Endothelial cell of umbilical vein (primary cell): ENCODE data around the gene MDFIC. TPM values are rescaled to one million over a fixed set of nuclear protein-coding genes. Genes with fewer than 3 reads are reported as not detected.

ENCODE experiments used
- BruUV-seq: library from RNA; stranded (reverse); fragments of 400-500 nt; replicated peaks from 2 replicates; lab custom pipeline; 2021; lab: Mats Ljungman, UMichigan
- CTCF ChIA-PET: fragments of 300-600, 350-600 bp; sonication (Branson Sonifier 250); formaldehyde crosslinking; loops from one replicate; lab custom pipeline; 2021; ENCODE audit warnings: antibody characterized with exemption, inconsistent platforms; lab: Charles Lee
- POLR2A ChIA-PET: fragments of 300-600, 350-600 bp; sonication (Branson Sonifier 250); formaldehyde crosslinking; loops from one replicate; lab custom pipeline; 2021; ENCODE audit warnings: antibody characterized with exemption, inconsistent platforms; lab: Charles Lee
- DNase-seq: peaks from one replicate; pipeline ENCODE4 v3.0.0-alpha.2; 2011; ENCODE audit warnings: low read depth, low spot score
- FAIRE-seq: peaks from 2 replicates; lab custom pipeline; 2011; peaks lifted over from hg19 to GRCh38; lab: Jason Lieb, UNC
- H2AFZ ChIP-seq: 2 replicates; pipeline ENCODE4 v1.6.0; 2012; ENCODE audit warnings: low read depth, low read length, control low read depth, inconsistent platforms
- H3K27ac ChIP-seq: 2 replicates; pipeline ENCODE4 v1.5.1; 2011; ENCODE audit warnings: low read depth, mild to moderate bottlenecking, control low read depth, low read length, moderate library complexity; ENCODE audit not compliant: insufficient read depth
- H3K27me3 ChIP-seq, 2 experiments: 2 replicates each; pipeline versions ENCODE4 v1.6.0 to v1.6.1; 2011; ENCODE audit warnings: low read length in 2 of 2, mixed read lengths in 1 of 2; ENCODE audit not compliant: control insufficient read depth in 2 of 2, insufficient read depth in 2 of 2
- H3K36me3 ChIP-seq, 2 experiments: 2 replicates in 1 of 2; 3 replicates in 1 of 2; pipeline ENCODE4 v1.5.1; 2011; ENCODE audit warnings: low read length in 2 of 2, mild to moderate bottlenecking in 1 of 2, moderate library complexity in 1 of 2; ENCODE audit not compliant: control insufficient read depth in 2 of 2, insufficient read depth in 2 of 2; ENCODE audit errors: extremely low read depth in 1 of 2
- H3K4me1 ChIP-seq: 3 replicates; pipeline ENCODE4 v1.5.1; 2011; ENCODE audit warnings: mild to moderate bottlenecking, low read length; ENCODE audit not compliant: control insufficient read depth, insufficient read depth; ENCODE audit errors: extremely low read depth
- H3K4me2 ChIP-seq: 2 replicates; pipeline ENCODE4 v1.6.1; 2011; ENCODE audit warnings: low read length, control low read depth, mixed read lengths; ENCODE audit not compliant: insufficient read depth
- H3K4me3 ChIP-seq, 3 experiments: fragments of 200-600 bp in 1 of 3; sonication (generic), shearing (Covaris generic) in 1 of 3; replicated peaks in 1 of 3; 2 replicates each; pipeline ENCODE4 v1.5.1; 2011 to 2016; ENCODE audit warnings: control low read depth in 3 of 3, low read length in 3 of 3, mild to moderate bottlenecking in 2 of 3, inconsistent platforms in 1 of 3, low read depth in 1 of 3, moderate library complexity in 1 of 3; ENCODE audit not compliant: insufficient read depth in 1 of 3
- H3K79me2 ChIP-seq: 2 replicates; pipeline ENCODE4 v1.6.0; 2012; ENCODE audit warnings: low read length, inconsistent platforms; ENCODE audit not compliant: control insufficient read depth, insufficient read depth
- H3K9ac ChIP-seq: replicated peaks from 2 replicates; pipeline ENCODE3; 2011; ENCODE audit warnings: low read length, control low read depth; ENCODE audit not compliant: insufficient read depth; ENCODE audit errors: extremely low read depth
- H3K9me1 ChIP-seq: replicated peaks from 3 replicates; pipeline ENCODE4 v1.6.0; 2011; ENCODE audit warnings: mild to moderate bottlenecking, low read length; ENCODE audit not compliant: control insufficient read depth, insufficient read depth; ENCODE audit errors: extremely low read depth
- H3K9me3 ChIP-seq: replicated peaks from 2 replicates; pipeline ENCODE4 v1.5.1; 2012; ENCODE audit warnings: low read length, inconsistent platforms; ENCODE audit not compliant: control insufficient read depth, insufficient read depth
- H4K20me1 ChIP-seq: replicated peaks from 2 replicates; pipeline ENCODE3; 2011; ENCODE audit warnings: mild to moderate bottlenecking, low read length; ENCODE audit not compliant: control insufficient read depth, insufficient read depth; ENCODE audit errors: extremely low read depth
- CTCF ChIP-seq, 2 donors: IDR thresholded peaks; 1 replicate in 1 of 2; 2 replicates in 1 of 2; pipeline ENCODE4 v1.5.1; 2011; ENCODE audit warnings: low read length in 2 of 2, mild to moderate bottlenecking in 2 of 2, moderate library complexity in 2 of 2, control low read depth in 1 of 2, inconsistent platforms in 1 of 2, low read depth in 1 of 2; ENCODE audit not compliant: insufficient read depth in 1 of 2; ENCODE audit errors: extremely low read depth in 1 of 2
- EZH2 ChIP-seq: IDR thresholded peaks from 2 replicates; pipeline ENCODE4 v1.6.1; 2012; ENCODE audit warnings: borderline replicate concordance, low read depth, mild to moderate bottlenecking, moderate library complexity, low read length, inconsistent platforms; ENCODE audit not compliant: severe bottlenecking
- FOS ChIP-seq: IDR thresholded peaks from 2 replicates; pipeline ENCODE4 v1.6.1; 2011; ENCODE audit warnings: mild to moderate bottlenecking, low read length, moderate library complexity, borderline replicate concordance; ENCODE audit not compliant: insufficient read depth
- GATA2 ChIP-seq: IDR thresholded peaks from 2 replicates; pipeline ENCODE4 v1.7.0; 2011; ENCODE audit warnings: low read depth, mild to moderate bottlenecking, moderate library complexity, mixed read lengths, low read length; ENCODE audit not compliant: insufficient read length, insufficient read depth
- JUN ChIP-seq: IDR thresholded peaks from 2 replicates; pipeline ENCODE4 v1.6.1; 2011; ENCODE audit warnings: borderline replicate concordance, low read depth; ENCODE audit not compliant: insufficient read length, insufficient read depth
- MYC ChIP-seq: IDR thresholded peaks from one replicate; pipeline ENCODE4 v1.6.1; 2011; ENCODE audit warnings: mild to moderate bottlenecking, low read depth, low read length
- POLR2A ChIP-seq: IDR thresholded peaks from 2 replicates; pipeline ENCODE4 v1.6.1; 2012; ENCODE audit warnings: low read depth, mild to moderate bottlenecking, control low read depth, low read length
- POLR2AphosphoS5 ChIP-seq: IDR thresholded peaks from 2 replicates; pipeline ENCODE4 v1.6.1; 2012; ENCODE audit warnings: low read depth, mild to moderate bottlenecking, control low read depth, low read length, moderate library complexity; ENCODE audit not compliant: insufficient read depth
- dilution Hi-C: fragments of 300-500 bp; cut with MboI; formaldehyde crosslinking; loops from one replicate; pipeline ENCODE4 v1.15.0; 2019; ENCODE audit warnings: low sequenced_read_pairs; ENCODE audit not compliant: extremely low pct_ligation_motif_present
- intact Hi-C: fragments of 100-400 bp; cut with micrococcal nuclease; formaldehyde crosslinking; loops from one replicate; pipeline ENCODE4 v1.10.0; 2022
- polyA plus RNA-seq, 4 experiments: library from polyadenylated mRNA; depleted of rRNA in 3 of 4; stranded (reverse) in 3 of 4; unstranded in 1 of 4; fragments of >200 nt; gene quantifications; 2 replicates each; pipeline versions ENCODE4 v1.2.1 to v1.2.3, GENCODE V29; 2011 to 2012; ENCODE audit warnings: missing spikeins in 1 of 4
- total RNA-seq: library from RNA; stranded (reverse); gene quantifications from 2 replicates; pipeline ENCODE4 v1.2.3, GENCODE V29; 2021
- TF ChIP-seq, protein P1 (sequence below): IDR thresholded peaks from 2 replicates; pipeline ENCODE4 v1.6.1; 2011; ENCODE audit not compliant: insufficient read depth, insufficient read length

Gene MDFIC
- total and polyA plus RNA-seq, 2 donors (not counting 3 experiments of a cell fraction or from before 2014, with no cell fraction given), result 6.5 to 14.2 TPM

DNA sequence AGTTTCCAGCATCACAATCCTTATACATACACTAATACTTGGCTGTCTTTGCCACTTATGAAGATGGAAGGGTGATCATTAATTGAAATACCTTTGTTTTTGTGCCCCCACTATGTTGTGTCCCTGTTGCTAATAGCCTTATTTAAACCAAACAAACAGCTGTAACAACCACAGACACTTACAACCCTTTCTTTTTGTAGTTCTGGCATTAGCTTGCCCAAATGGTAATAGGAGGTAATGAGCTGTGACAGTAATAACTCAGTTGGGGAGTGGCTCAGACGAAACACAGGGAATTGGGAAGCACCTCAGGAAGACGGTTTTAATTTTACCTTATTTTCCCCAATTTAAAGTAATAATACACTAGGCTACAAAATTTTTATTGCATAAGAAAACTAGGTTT lies 83.4 kb downstream of the MDFIC start:
- H3K9me3 ChIP-seq, result no peaks in the 10 kb centered on the region
- H3K36me3 ChIP-seq, result no peaks in the 10 kb centered on the region
- no peaks in the 10 kb centered on the region for H3K79me2 ChIP-seq
- intact Hi-C loops (no loop called here), dilution Hi-C loops (no loop called here)
- CTCF ChIA-PET, result no interaction called here
- no peak overlapping the region for H3K4me2 ChIP-seq
- no peak for TF ChIP-seq JUN
- TF ChIP-seq, protein P1, sequence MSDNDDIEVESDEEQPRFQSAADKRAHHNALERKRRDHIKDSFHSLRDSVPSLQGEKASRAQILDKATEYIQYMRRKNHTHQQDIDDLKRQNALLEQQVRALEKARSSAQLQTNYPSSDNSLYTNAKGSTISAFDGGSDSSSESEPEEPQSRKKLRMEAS, result no peak
- TF ChIP-seq CTCF (IDR thresholded peaks at IDR 0.05; ENCODE audit: extremely low read depth in 1 of 2, insufficient read depth in 1 of 2, low read depth in 1 of 2, low read length in 2 of 2), result no peak
- TF ChIP-seq MYC, result no peak
- no peak for TF ChIP-seq GATA2
- POLR2A ChIA-PET, result no interaction called here
- no peak overlapping the region for H2AFZ ChIP-seq
- H3K27me3 ChIP-seq, result no peaks in the 10 kb centered on the region
- DNase-seq (no peak), FAIRE-seq (no peak)
- H3K4me1 ChIP-seq, result peaks cover 5% of the 10 kb centered on the region
- no peak overlapping the region for H3K4me3 ChIP-seq
- H3K9ac ChIP-seq, result no peak overlapping the region
- BruUV-seq, result no TSS peak
- H3K27ac ChIP-seq, result no peak overlapping the region
- no peaks in the 10 kb centered on the region for H3K9me1 ChIP-seq
- H4K20me1 ChIP-seq, result no peaks in the 10 kb centered on the region

DNA sequence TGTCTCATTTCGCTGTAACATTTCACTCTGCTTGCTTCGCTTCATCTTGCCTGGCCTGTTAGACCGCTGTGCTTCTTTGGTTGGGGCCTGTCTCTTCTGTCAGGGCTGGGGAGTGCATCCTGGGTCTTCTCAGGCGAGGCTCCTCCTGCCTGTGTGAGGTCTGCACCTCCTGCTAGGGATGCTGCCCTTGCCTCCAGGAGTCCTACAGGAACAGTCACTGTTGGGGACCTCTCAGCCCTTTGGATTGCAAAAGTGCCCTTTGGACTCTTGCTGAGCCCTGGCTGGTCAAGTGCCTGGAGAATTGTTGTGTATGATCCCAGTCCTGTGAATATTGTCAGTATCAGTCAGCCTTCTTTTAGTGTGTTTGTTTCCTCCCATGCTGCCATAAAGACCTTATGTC lies 84.1 kb downstream of the MDFIC start:
- POLR2A ChIA-PET, result no interaction called here
- Histone ChIP-seq H3K79me2 (no peaks in the 10 kb centered on the region), H3K4me3 (no peak overlapping the region), H3K27ac (no peak overlapping the region), H4K20me1 (no peaks in the 10 kb centered on the region), H3K4me2 (no peak overlapping the region), H2AFZ (no peak overlapping the region), H3K4me1 (peaks cover 5% of the 10 kb centered on the region), H3K9me3 (no peaks in the 10 kb centered on the region), H3K36me3 (no peaks in the 10 kb centered on the region), H3K9ac (no peak overlapping the region), H3K27me3 (no peaks in the 10 kb centered on the region), H3K9me1 (no peaks in the 10 kb centered on the region)
- FAIRE-seq, result no peak
- intact Hi-C loops (no loop called here), dilution Hi-C loops (no loop called here)
- CTCF ChIA-PET, result no interaction called here
- no TSS peak for BruUV-seq
- DNase-seq, result no peak
- TF ChIP-seq GATA2 (no peak), CTCF (IDR thresholded peaks at IDR 0.05; ENCODE audit: extremely low read depth in 1 of 2, insufficient read depth in 1 of 2, low read depth in 1 of 2, low read length in 2 of 2) (no peak), JUN (no peak), POLR2AphosphoS5 (no peak), FOS (no peak), POLR2A (no peak), EZH2 (no peak), MYC (no peak)
- TF ChIP-seq, protein P1, result no peak
